Measurements from ENCODE around the gene MFAP3L.

The MFAP3L gene

GRCh38 chr4:169975131-169975837 is 50.9 kb downstream of the MFAP3L start (continued):
- TF ChIP-seq, protein P1, sequence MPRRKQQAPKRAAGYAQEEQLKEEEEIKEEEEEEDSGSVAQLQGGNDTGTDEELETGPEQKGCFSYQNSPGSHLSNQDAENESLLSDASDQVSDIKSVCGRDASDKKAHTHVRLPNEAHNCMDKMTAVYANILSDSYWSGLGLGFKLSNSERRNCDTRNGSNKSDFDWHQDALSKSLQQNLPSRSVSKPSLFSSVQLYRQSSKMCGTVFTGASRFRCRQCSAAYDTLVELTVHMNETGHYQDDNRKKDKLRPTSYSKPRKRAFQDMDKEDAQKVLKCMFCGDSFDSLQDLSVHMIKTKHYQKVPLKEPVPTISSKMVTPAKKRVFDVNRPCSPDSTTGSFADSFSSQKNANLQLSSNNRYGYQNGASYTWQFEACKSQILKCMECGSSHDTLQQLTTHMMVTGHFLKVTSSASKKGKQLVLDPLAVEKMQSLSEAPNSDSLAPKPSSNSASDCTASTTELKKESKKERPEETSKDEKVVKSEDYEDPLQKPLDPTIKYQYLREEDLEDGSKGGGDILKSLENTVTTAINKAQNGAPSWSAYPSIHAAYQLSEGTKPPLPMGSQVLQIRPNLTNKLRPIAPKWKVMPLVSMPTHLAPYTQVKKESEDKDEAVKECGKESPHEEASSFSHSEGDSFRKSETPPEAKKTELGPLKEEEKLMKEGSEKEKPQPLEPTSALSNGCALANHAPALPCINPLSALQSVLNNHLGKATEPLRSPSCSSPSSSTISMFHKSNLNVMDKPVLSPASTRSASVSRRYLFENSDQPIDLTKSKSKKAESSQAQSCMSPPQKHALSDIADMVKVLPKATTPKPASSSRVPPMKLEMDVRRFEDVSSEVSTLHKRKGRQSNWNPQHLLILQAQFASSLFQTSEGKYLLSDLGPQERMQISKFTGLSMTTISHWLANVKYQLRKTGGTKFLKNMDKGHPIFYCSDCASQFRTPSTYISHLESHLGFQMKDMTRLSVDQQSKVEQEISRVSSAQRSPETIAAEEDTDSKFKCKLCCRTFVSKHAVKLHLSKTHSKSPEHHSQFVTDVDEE (CRISPR knock-in tag; IDR thresholded peaks at IDR 0.05): no peak
- TF ChIP-seq, protein P2, sequence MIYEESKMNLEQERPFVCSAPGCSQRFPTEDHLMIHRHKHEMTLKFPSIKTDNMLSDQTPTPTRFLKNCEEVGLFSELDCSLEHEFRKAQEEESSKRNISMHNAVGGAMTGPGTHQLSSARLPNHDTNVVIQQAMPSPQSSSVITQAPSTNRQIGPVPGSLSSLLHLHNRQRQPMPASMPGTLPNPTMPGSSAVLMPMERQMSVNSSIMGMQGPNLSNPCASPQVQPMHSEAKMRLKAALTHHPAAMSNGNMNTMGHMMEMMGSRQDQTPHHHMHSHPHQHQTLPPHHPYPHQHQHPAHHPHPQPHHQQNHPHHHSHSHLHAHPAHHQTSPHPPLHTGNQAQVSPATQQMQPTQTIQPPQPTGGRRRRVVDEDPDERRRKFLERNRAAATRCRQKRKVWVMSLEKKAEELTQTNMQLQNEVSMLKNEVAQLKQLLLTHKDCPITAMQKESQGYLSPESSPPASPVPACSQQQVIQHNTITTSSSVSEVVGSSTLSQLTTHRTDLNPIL (CRISPR knock-in tag; IDR thresholded peaks at IDR 0.05; ENCODE audit: low read depth): no peak
- TF ChIP-seq ZNF8 (CRISPR knock-in tag; IDR thresholded peaks at IDR 0.05) (no peak), PATZ1 (CRISPR knock-in tag; IDR thresholded peaks at IDR 0.05; ENCODE audit: borderline replicate concordance) (no peak), CSDC2 (CRISPR knock-in tag; IDR thresholded peaks at IDR 0.05) (no peak)

GRCh38 chr4:169971456-169972015 is 54.7 kb downstream of the MFAP3L start:
- no peak for ATAC-seq

DNA sequence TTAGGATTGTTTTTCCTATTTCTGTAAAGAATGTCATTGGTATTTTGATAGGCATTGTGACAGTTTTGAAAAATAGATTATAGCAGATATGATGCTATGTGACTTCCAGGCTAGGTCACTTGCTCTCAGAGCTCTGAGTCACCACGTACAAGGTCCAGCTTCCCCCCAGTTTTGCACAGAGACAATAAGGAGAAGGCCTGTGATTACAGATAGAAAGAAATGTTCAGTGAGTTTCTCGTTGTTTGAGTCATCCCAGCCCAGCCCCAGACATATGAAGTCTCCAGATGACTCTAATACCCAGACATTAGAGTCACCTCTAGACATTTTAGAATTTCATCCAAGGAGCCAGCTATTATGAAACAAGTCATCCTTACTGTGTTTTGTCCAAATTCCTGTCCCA is 57.2 kb downstream of the MFAP3L start:
- ATAC-seq: peak; percentile 92
- peak; percentile 59 for TF ChIP-seq ISL1 (CRISPR knock-in tag; IDR thresholded peaks at IDR 0.05)
- TF ChIP-seq ZNF70 (CRISPR knock-in tag; IDR thresholded peaks at IDR 0.05): no peak
- no peak for TF ChIP-seq ZFP3 (CRISPR knock-in tag; IDR thresholded peaks at IDR 0.05)

More at GRCh38 chr4:169971456-169972015, 54.7 kb downstream of the MFAP3L start:
- TF ChIP-seq OSR1 (CRISPR knock-in tag; IDR thresholded peaks at IDR 0.05) (no peak), CSRNP3 (CRISPR knock-in tag; IDR thresholded peaks at IDR 0.05) (no peak), ISL1 (CRISPR knock-in tag; IDR thresholded peaks at IDR 0.05) (no peak), TCF4 (CRISPR knock-in tag; IDR thresholded peaks at IDR 0.05; ENCODE audit: borderline replicate concordance) (no peak), ZC3H10 (CRISPR knock-in tag; IDR thresholded peaks at IDR 0.05) (no peak), RARB (CRISPR knock-in tag; IDR thresholded peaks at IDR 0.05) (no peak), ESRRG (CRISPR knock-in tag; IDR thresholded peaks at IDR 0.05) (no peak), ZNF8 (CRISPR knock-in tag; IDR thresholded peaks at IDR 0.05) (no peak), ZNF70 (CRISPR knock-in tag; IDR thresholded peaks at IDR 0.05) (no peak), PPARA (CRISPR knock-in tag; IDR thresholded peaks at IDR 0.05; ENCODE audit: borderline replicate concordance) (no peak)
- TF ChIP-seq, protein P1 (CRISPR knock-in tag; IDR thresholded peaks at IDR 0.05): no peak

GRCh38 chr4:169963998-169964397 is 62.2 kb downstream of the MFAP3L start:
- peak; percentile 49 for ATAC-seq
- no peak for TF ChIP-seq TOX (CRISPR knock-in tag; IDR thresholded peaks at IDR 0.05; ENCODE audit: borderline replicate concordance)
- TF ChIP-seq ESRRG (CRISPR knock-in tag; IDR thresholded peaks at IDR 0.05): no peak
- peak; percentile 59 for TF ChIP-seq ISL1 (CRISPR knock-in tag; IDR thresholded peaks at IDR 0.05)
